Gastroesophageal sphincter (tissue), 4 donors: ENCODE results near the gene CLDN17. TPM values are rescaled to one million over a fixed set of nuclear protein-coding genes. Genes with fewer than 3 reads are reported as not detected.

Source experiments
- ATAC-seq: fragments of 150-250 bp; one replicate; pipeline ENCODE4 v1.9.1; 2016; ENCODE audit warnings: mild to moderate bottlenecking, moderate library complexity
- H3K27ac ChIP-seq, 4 donors: fragments of 200-600 bp; sonication (generic) in 3 of 4; 1 replicate in 3 of 4; 2 replicates in 1 of 4; pipeline ENCODE4 v1.5.1; 2016 to 2019
- H3K27me3 ChIP-seq: fragments of 200-600 bp; sonication (generic); one replicate; pipeline ENCODE4 v1.5.1; 2019
- H3K36me3 ChIP-seq, 2 donors: fragments of 200-600 bp; sonication (generic); one replicate each; pipeline ENCODE4 v1.5.1; 2019; ENCODE audit warnings: control low read depth in 1 of 2
- H3K4me1 ChIP-seq, 3 donors: fragments of 200-600 bp; sonication (generic); 1 replicate in 2 of 3; 2 replicates in 1 of 3; pipeline ENCODE4 v1.5.1; 2016 to 2019; ENCODE audit warnings: control low read depth in 2 of 3
- H3K4me3 ChIP-seq, 2 donors: fragments of 200-600 bp; sonication (generic); one replicate each; pipeline ENCODE4 v1.5.1; 2019; ENCODE audit warnings: mild to moderate bottlenecking in 1 of 2, moderate library complexity in 1 of 2
- H3K9me3 ChIP-seq, 3 donors: fragments of 200-600 bp; sonication (generic); one replicate each; pipeline ENCODE4 v1.5.1; 2017 to 2019; ENCODE audit warnings: control low read depth in 2 of 3
- CTCF ChIP-seq, 4 experiments: fragments of 200-600 bp in 2 of 4; fragments of 450-650 bp in 2 of 4; sonication (generic) in 1 of 4; IDR thresholded peaks; one replicate each; pipeline ENCODE4 v1.5.1; 2017 to 2019; ENCODE audit warnings: antibody characterized with exemption in 4 of 4, mild to moderate bottlenecking in 2 of 4, moderate library complexity in 2 of 4
- EP300 ChIP-seq: sonication (generic); formaldehyde crosslinking; IDR thresholded peaks from one replicate; pipeline ENCODE4 v1.6.1; 2017; ENCODE audit warnings: antibody characterized with exemption, mild to moderate bottlenecking
- POLR2A ChIP-seq, 2 donors: fragments of 450-650 bp; IDR thresholded peaks; one replicate each; pipeline ENCODE4 v1.6.1; 2017; ENCODE audit warnings: antibody characterized with exemption in 2 of 2, mild to moderate bottlenecking in 2 of 2, moderate library complexity in 1 of 2
- POLR2AphosphoS5 ChIP-seq: sonication (generic); formaldehyde crosslinking; IDR thresholded peaks from one replicate; pipeline ENCODE4 v1.6.1; 2017; ENCODE audit warnings: antibody characterized with exemption
- WGBS, 2 donors: methylation state at CpG; one replicate each; pipeline ENCODE4 v1.1.5; 2018; ENCODE audit warnings: low coverage in 1 of 2; 5-methylcytosine and 5-hydroxymethylcytosine counted together
- total RNA-seq, 4 donors: library from RNA; depleted of rRNA; stranded (reverse); fragments of >200 nt; gene quantifications; one replicate each; pipeline ENCODE4 v1.1.0, GENCODE V29; 2016

CLDN17 gene
- total RNA-seq, 4 donors from 2014 or later: not detected

DNA sequence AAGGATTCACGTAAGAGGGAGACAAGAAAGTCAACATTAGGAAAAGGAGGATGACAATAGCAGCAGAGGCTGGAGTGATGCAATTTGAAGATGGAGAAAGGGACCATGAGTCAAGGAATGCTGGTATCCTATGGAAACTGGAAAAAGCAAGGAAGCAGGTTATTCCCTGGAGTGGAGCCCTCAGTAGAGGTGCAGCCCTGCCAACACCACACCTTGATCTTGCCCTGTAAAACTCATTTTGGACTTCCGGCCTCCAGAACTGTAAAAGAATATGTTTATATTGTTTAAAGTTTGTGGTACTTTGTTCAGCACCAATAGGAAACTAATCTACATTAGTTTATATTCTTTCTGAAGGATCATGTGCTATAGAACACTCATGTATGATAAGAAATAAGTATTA is 19.6 kb upstream of the CLDN17 start:
- no peak overlapping the region for H3K4me3 ChIP-seq
- no peak for ATAC-seq
- H3K27ac ChIP-seq: no peak overlapping the region
- no peaks in the 10 kb centered on the region for H3K36me3 ChIP-seq
- no peaks in the 10 kb centered on the region for H3K9me3 ChIP-seq
- WGBS, 2 donors: 83 to 87% methylated on average over 1 to 2 of the region's 2 CpGs
- TF ChIP-seq CTCF (IDR thresholded peaks at IDR 0.05) (no peak), EP300 (no peak)
- no peaks in the 10 kb centered on the region for H3K4me1 ChIP-seq
- no peaks in the 10 kb centered on the region for H3K27me3 ChIP-seq

- Histone ChIP-seq H3K27me3 (no peaks in the 10 kb centered on the region), H3K9me3 (no peaks in the 10 kb centered on the region), H3K27ac (no peak overlapping the region), H3K36me3 (no peaks in the 10 kb centered on the region), H3K4me1 (no peaks in the 10 kb centered on the region), H3K4me3 (no peak overlapping the region)
- TF ChIP-seq CTCF (IDR thresholded peaks at IDR 0.05) (no peak), POLR2A (IDR thresholded peaks at IDR 0.05) (no peak), EP300 (no peak), POLR2AphosphoS5 (no peak)
- ATAC-seq: no peak
- 76 to 80% methylated on average over 2 to 3 of the region's 3 CpGs for WGBS, 2 donors
Measured at GRCh38 chr21:30168086-30168485, 1.5 kb upstream of the CLDN17 start.

DNA sequence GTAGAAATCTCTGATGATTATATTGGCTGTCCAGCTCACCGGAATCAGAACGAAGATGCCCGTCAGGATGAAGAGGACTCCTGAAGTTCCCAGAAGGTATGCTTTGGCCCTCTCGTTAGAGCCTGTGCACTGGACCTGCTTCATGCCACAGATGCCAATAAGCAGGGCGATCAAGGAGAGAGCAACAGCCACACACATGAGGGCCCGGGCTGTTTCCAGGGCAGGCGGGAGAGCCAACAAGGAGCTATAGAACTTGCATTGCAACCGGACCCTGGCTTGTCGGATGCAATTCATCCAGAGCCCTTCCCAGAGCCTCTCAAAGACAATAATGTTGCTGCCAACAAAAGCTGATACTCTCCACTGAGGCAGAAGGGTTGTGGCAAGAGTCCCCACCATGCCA is 434 bp downstream of the CLDN17 start:
- H3K36me3 ChIP-seq: no peaks in the 10 kb centered on the region
- no peaks in the 10 kb centered on the region for H3K27me3 ChIP-seq
- H3K27ac ChIP-seq: no peak overlapping the region
- ATAC-seq: no peak
- no peaks in the 10 kb centered on the region for H3K9me3 ChIP-seq
- 93 to 97% methylated on average over 6 to 7 of the region's 9 CpGs for WGBS, 2 donors
- no peak overlapping the region for H3K4me3 ChIP-seq
- H3K4me1 ChIP-seq: no peaks in the 10 kb centered on the region
- TF ChIP-seq CTCF (IDR thresholded peaks at IDR 0.05) (no peak), POLR2A (IDR thresholded peaks at IDR 0.05) (no peak), EP300 (no peak)

DNA sequence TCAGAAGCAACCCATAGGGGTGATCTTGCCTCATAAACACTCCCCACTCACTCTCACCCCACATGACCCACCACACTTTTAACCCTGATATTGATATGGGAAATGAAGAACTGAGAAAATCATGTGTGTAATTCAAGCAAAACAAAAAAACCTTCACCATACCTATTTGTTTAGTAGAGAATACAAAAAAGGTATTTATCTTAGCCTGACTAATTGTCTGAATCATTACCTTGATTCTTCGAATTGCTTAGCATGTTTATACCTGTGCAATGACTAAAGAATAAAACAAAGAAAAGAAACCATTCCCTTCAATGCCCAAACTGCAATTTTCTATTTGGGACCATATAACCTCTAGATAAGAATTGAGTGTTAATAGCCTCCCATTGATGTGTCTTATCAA is 1.8 kb downstream of the CLDN17 start:
- Histone ChIP-seq H3K27me3 (no peaks in the 10 kb centered on the region), H3K4me1 (no peaks in the 10 kb centered on the region), H3K4me3 (no peak overlapping the region), H3K27ac (no peak overlapping the region), H3K9me3 (no peaks in the 10 kb centered on the region), H3K36me3 (no peaks in the 10 kb centered on the region)
- no peak for ATAC-seq
- WGBS, 2 donors: 53 to 82% methylated on average over 1 of the region's 1 CpG
- TF ChIP-seq POLR2AphosphoS5 (no peak), POLR2A (IDR thresholded peaks at IDR 0.05) (no peak), CTCF (IDR thresholded peaks at IDR 0.05) (no peak), EP300 (no peak)

DNA sequence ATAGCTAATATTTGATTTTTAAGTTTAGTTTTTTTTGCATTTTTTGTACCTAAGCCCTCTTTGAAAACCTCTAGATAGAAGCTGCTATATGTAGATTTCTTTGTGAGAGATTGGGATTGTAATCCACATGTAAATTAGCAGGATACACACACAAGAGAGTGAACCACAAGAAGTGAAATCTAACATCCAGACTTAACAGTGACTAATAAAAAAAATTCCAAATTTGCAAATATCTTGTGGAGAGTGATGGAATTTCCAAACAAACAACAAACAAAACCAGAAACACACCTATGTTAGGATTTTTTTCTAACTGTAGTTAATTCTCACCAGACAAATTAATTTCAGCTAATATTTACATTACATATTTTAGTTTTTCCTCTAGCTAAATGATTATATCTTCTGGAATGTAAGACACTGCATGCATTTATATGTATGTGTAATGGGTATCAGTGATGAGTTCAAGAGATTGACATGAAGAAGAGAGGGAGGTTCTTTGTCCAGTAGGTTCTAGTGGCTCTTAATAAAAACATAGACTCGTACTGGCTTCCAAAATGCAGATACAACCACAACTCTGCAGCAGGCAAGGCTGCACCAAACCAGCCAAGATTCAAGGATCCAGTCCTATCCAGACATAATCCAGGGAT is 12.8 kb downstream of the CLDN17 start:
- 36% methylated on average over 1 of the region's 1 CpG; no CpG with 5 or more reads in 1 of the 2 donors for WGBS, 2 donors

More for the DNA sequence above, 12.8 kb downstream of the CLDN17 start:
- H3K36me3 ChIP-seq: no peaks in the 10 kb centered on the region
- no peak overlapping the region for H3K27ac ChIP-seq
- H3K4me1 ChIP-seq: no peaks in the 10 kb centered on the region
- no peak overlapping the region for H3K4me3 ChIP-seq
- no peaks in the 10 kb centered on the region for H3K9me3 ChIP-seq
- H3K27me3 ChIP-seq: no peaks in the 10 kb centered on the region
- ATAC-seq: no peak
- TF ChIP-seq CTCF (IDR thresholded peaks at IDR 0.05) (no peak), EP300 (no peak), POLR2A (IDR thresholded peaks at IDR 0.05) (no peak), POLR2AphosphoS5 (no peak)
